Measurements from ENCODE around the gene NAA35.

DNA sequence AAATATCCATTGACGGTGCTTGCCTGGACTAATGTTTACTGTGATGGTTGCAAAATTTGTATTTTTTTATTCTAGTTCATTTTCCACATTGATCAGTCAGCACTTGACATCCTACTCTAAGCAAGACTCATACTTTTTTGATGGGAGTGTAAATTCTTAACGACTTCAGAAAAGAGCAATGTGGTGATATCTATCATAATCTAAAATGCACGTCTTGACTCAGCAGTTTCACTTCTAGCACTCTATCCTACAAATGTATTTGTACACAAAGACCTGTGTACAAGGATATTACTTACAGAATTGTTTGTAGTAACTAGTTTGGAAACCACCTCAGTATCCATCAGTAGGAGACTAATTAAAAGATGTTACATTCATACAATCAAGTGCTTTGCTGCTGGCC lies 24.0 kb downstream of the NAA35 start:
- TF ChIP-seq, protein P1, sequence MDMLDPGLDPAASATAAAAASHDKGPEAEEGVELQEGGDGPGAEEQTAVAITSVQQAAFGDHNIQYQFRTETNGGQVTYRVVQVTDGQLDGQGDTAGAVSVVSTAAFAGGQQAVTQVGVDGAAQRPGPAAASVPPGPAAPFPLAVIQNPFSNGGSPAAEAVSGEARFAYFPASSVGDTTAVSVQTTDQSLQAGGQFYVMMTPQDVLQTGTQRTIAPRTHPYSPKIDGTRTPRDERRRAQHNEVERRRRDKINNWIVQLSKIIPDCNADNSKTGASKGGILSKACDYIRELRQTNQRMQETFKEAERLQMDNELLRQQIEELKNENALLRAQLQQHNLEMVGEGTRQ (IDR thresholded peaks at IDR 0.05): no peak
- TF ChIP-seq, protein P2, sequence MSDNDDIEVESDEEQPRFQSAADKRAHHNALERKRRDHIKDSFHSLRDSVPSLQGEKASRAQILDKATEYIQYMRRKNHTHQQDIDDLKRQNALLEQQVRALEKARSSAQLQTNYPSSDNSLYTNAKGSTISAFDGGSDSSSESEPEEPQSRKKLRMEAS (IDR thresholded peaks at IDR 0.05): no peak
- no peak for TF ChIP-seq CTCF (IDR thresholded peaks at IDR 0.05)
